ENCODE data around the gene KRT222. TPM values are rescaled to one million over a fixed set of nuclear protein-coding genes. Genes with fewer than 3 reads are reported as not detected.

Gene KRT222
- total RNA-seq, 2 donors from 2014 or later: 0.05 to 0.91 TPM

DNA sequence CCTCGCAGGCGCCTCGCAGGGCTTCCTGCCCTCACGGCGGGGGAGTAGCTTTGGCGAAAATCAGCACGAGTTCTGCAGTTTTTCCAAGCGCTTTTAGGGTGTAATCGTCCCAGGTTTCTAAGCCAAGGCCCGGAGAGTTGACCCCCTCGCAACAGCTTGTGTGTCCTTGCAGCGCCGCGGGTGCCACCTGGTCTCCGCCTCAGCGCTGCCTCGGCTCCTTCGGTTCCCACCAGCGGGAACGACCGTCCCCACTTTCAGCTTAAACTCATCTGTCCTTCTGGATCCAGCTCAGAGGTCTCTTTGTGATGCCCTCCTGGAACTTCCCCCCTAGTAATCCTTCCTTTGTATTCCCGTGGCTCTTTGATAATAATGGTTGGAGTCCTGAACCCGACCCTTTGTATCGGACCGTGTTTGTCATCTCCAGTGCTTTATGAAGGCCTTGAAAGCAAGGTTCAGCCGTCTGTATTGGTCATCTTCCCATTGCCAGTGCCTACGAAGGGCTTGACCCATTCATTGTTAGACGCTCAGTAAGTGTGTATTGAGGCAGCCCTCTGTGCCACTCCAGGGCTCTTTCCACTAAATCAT, 16.5 kb downstream of the KRT222 start:
- Histone ChIP-seq H3K9me3 (no peaks in the 10 kb centered on the region), H3K27ac (peak overlapping the region; percentile 95 to 98), H3K36me3 (no peaks in the 10 kb centered on the region), H3K4me1 (replicated peaks) (peaks cover 4% of the 10 kb centered on the region), H3K27me3 (replicated peaks; ENCODE audit: insufficient read depth) (no peaks in the 10 kb centered on the region), H3K4me3 (peak overlapping the region; percentile 63 to 68)
- TF ChIP-seq POLR2A (IDR thresholded peaks at IDR 0.05): no peak
- TF ChIP-seq, protein P1, sequence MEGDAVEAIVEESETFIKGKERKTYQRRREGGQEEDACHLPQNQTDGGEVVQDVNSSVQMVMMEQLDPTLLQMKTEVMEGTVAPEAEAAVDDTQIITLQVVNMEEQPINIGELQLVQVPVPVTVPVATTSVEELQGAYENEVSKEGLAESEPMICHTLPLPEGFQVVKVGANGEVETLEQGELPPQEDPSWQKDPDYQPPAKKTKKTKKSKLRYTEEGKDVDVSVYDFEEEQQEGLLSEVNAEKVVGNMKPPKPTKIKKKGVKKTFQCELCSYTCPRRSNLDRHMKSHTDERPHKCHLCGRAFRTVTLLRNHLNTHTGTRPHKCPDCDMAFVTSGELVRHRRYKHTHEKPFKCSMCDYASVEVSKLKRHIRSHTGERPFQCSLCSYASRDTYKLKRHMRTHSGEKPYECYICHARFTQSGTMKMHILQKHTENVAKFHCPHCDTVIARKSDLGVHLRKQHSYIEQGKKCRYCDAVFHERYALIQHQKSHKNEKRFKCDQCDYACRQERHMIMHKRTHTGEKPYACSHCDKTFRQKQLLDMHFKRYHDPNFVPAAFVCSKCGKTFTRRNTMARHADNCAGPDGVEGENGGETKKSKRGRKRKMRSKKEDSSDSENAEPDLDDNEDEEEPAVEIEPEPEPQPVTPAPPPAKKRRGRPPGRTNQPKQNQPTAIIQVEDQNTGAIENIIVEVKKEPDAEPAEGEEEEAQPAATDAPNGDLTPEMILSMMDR (IDR thresholded peaks at IDR 0.05): no peak
- DNase-seq (ENCODE audit: low spot score): peak; percentile 24
- intact Hi-C loops (cut with DNase I): no loop called here
- 1% methylated on average over 27 of the region's 28 CpGs for WGBS

DNA sequence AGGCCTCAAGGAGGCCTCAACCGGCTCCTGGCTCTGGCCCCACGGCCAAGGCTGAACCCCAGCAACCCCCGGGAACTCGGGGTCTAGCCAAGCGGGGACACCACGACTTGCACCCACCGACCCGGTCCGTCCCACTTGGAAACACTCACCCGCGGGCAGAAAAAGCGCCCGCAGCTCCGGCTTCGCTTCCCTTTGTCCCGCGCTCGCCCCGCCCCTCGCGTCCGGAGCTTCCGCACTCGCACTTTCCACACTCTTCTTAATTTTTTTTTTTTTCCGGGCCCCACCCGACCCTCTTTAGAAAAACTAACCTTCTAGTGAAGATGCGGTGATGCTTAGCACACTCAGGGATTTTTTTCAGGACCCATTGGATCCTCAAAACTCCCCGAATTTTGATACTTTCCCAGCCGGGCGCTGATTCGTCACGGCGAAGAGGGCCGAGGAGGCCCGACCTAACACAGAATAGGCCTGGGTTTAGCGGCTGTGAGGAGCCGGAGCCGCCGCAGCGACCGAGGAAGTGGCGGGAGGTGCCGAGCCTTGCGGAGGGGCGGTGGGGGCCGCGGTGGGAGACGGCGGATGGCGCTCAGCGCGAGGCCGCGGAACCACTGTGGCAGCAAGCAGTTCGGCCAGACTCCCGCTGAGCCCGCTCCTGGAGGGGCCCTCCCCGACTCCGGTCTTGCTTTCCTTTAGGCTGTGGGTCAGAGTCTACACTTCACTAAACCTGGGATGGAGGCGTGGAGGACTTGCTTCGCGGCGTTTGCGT, 17.2 kb downstream of the KRT222 start, which contains the start of gene SMARCE1:
Gene SMARCE1, minus strand, starts transcription at position 195 of the 760 bp plus-strand sequence. CDS start 2,016 bp downstream, outside the sequence.
- Histone ChIP-seq H3K27me3 (replicated peaks; ENCODE audit: insufficient read depth) (no peaks in the 10 kb centered on the region), H3K36me3 (no peaks in the 10 kb centered on the region), H3K4me1 (replicated peaks) (peaks cover 4% of the 10 kb centered on the region), H3K27ac (peak within 1 kb of the TSS; percentile 95 to 98), H3K9me3 (no peaks in the 10 kb centered on the region), H3K4me3 (peak within 1 kb of the TSS; percentile 63 to 68)
- intact Hi-C loops (cut with DNase I): no loop called here
- WGBS: under 1% methylated on average over 62 of the region's 64 CpGs
- peak; percentile 53 for DNase-seq (ENCODE audit: low spot score)
- peak; percentile 31 for TF ChIP-seq POLR2AphosphoS5 (IDR thresholded peaks at IDR 0.05)
- TF ChIP-seq POLR2A (IDR thresholded peaks at IDR 0.05): peak; percentile 29
- TF ChIP-seq, protein P1 (IDR thresholded peaks at IDR 0.05): peak in 1 of 4 experiments; percentile 11

DNA sequence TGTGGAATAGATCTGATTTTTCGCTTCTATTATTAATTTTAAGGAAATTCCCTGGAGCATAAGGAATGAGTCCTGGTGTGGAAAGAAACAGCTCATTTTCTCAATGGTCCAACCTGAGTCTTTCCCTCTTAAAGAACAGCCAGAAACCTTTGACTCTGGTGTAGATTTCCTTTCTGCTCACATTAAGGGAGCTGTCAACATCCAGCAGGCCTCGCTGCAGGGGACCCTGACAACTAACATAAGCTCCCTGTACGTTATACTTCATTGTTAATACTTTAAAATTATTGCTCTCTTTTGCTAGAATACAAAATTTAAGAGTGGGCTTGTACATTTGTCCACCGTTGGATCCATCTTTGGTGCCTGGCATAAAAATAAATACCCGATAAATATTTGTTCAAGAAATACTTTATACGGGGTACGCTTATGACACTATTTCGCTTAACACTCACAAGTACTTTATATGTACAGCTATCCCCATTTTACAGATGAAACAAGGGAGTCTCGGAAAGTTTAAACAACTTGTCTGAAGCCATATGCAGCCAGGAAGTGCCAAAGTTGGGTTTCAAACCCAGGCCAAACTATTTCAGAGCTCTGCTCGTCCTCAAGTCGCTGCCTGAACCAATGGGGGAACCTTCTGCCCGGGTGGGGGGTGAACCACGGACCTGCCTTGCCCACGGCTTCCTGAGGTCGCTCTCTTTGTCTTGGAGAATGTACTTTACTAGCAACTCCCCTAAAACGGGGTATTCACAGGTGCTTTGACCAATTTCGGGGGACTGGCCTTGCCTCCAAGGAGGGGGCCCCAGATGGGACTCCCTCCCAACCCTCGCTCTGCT, 18.0 kb downstream of the KRT222 start:
- DNase-seq (ENCODE audit: low spot score): no peak
- Histone ChIP-seq H3K4me1 (replicated peaks) (peaks cover 4% of the 10 kb centered on the region), H3K4me3 (peak overlapping the region; percentile 63 to 68), H3K9me3 (no peaks in the 10 kb centered on the region), H3K36me3 (no peaks in the 10 kb centered on the region), H3K27me3 (replicated peaks; ENCODE audit: insufficient read depth) (no peaks in the 10 kb centered on the region), H3K27ac (peak overlapping the region; percentile 95 to 98)
- 6% methylated on average over 18 of the region's 18 CpGs for WGBS
- intact Hi-C loops (cut with DNase I): no loop called here
- TF ChIP-seq POLR2A (IDR thresholded peaks at IDR 0.05): no peak

DNA sequence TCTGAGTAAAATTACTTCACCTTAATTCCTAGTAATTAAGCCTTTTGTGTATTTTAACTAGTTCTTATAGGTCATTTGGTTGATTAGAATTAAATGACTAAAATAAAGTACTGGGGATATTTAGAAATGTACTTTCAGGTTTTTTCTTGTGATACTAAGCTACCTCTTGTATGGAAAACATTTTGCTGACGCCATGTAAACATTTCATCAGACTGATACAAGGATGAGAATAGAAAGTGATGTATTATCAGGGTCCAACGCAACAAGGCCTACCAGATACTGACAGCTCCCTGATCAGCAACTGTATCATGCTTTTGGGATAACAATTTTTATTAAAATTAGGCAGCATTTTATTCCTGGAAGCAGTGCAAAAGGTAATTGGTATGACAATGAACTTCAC, 19.0 kb downstream of the KRT222 start:
- peaks cover 4% of the 10 kb centered on the region for H3K4me1 ChIP-seq (replicated peaks)
- WGBS: 42% methylated on average over 2 of the region's 2 CpGs
- no peak overlapping the region for H3K27ac ChIP-seq
- intact Hi-C loops (cut with DNase I): no loop called here
- no peak for TF ChIP-seq POLR2A (IDR thresholded peaks at IDR 0.05)
- no peak for TF ChIP-seq POLR2AphosphoS5 (IDR thresholded peaks at IDR 0.05)
- TF ChIP-seq, protein P1 (IDR thresholded peaks at IDR 0.05): no peak
- no peak overlapping the region for H3K4me3 ChIP-seq
- no peaks in the 10 kb centered on the region for H3K36me3 ChIP-seq
- DNase-seq (ENCODE audit: low spot score): no peak
- H3K9me3 ChIP-seq: no peaks in the 10 kb centered on the region
- no peaks in the 10 kb centered on the region for H3K27me3 ChIP-seq (replicated peaks; ENCODE audit: insufficient read depth)

DNA sequence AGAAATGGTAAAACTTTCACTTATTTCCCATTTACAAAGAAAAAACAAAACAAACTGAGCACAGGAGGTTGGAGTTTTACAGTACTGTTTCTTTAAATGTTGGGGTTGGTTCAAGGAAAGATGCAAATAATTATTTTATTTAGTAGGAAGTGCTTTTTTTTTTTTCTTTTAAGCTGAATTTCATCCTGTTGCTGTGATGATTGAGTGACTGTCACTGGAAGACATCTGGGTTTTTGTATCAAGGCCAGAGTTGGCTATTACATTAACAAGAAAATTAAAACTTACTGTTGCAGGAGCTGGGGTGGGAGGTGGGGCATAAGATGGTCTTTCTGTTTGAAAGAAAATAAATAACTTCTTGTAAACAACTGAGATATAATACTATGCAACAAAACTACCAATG, 19.7 kb downstream of the KRT222 start:
- H3K4me1 ChIP-seq (replicated peaks): peaks cover 4% of the 10 kb centered on the region
- DNase-seq (ENCODE audit: low spot score): no peak
- intact Hi-C loops (cut with DNase I): no loop called here
- no peak overlapping the region for H3K4me3 ChIP-seq
- TF ChIP-seq POLR2A (IDR thresholded peaks at IDR 0.05): no peak
- TF ChIP-seq, protein P1 (IDR thresholded peaks at IDR 0.05): no peak
- no peak for TF ChIP-seq POLR2AphosphoS5 (IDR thresholded peaks at IDR 0.05)
- no peaks in the 10 kb centered on the region for H3K36me3 ChIP-seq
- no peak overlapping the region for H3K27ac ChIP-seq
- no peaks in the 10 kb centered on the region for H3K27me3 ChIP-seq (replicated peaks; ENCODE audit: insufficient read depth)
- no peaks in the 10 kb centered on the region for H3K9me3 ChIP-seq

Measured in prostate gland (tissue), 2 donors.